Measurements from ENCODE around the gene TMEM69. TPM values are rescaled to one million over a fixed set of nuclear protein-coding genes. Genes with fewer than 3 reads are reported as not detected.

TMEM69 gene
- polyA plus RNA-seq, 1 donor from 2014 or later, result 28.6 TPM

DNA sequence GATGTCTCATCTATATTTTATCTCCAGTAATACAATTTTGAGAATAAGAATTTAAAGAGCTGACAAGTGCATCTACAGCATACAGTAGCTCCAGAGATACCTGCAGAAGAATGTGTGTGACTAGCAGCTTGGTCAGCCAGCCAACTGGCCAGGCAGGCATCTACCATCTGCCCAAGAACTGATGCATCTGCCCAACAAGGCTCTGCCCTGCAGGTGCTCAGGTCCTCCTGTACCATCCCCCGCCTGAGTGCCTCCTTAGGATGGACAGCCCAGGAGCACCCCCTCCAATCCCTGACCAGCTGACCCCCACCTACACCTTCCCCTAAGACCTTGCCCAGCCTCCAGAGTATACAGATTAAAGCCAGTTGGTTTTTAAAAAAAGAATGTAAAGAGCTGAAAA, 30.3 kb downstream of the TMEM69 start:
- Histone ChIP-seq H3K36me3 (ENCODE audit: insufficient read depth, low read length) (peaks cover 5% of the 10 kb centered on the region), H3F3A (ENCODE audit: insufficient read depth, low read length, poor library complexity, severe bottlenecking) (no peaks in the 10 kb centered on the region), H3K4me2 (ENCODE audit: low read length) (no peak overlapping the region), H3K27ac (ENCODE audit: low read length) (no peak overlapping the region), H3K79me2 (replicated peaks; ENCODE audit: insufficient read depth, low read length) (no peaks in the 10 kb centered on the region), H3K27me3 (ENCODE audit: insufficient read depth, low read depth, low read length) (no peaks in the 10 kb centered on the region), H3K9me3 (ENCODE audit: low read length) (peaks cover 3% of the 10 kb centered on the region), H2AFZ (ENCODE audit: low read depth, low read length) (no peak overlapping the region), H3K9me2 (ENCODE audit: insufficient read depth, low read length) (no peaks in the 10 kb centered on the region), H3K9ac (ENCODE audit: low read length) (no peak overlapping the region), H3K4me3 (ENCODE audit: low read length) (no peak overlapping the region), H4K20me1 (ENCODE audit: insufficient read depth) (no peaks in the 10 kb centered on the region)
- TF ChIP-seq RAD21 (conservative IDR thresholded peaks at IDR 0.05) (no peak), EZH2 (IDR thresholded peaks at IDR 0.05; ENCODE audit: borderline replicate concordance, insufficient read depth, low read length, poor library complexity, severe bottlenecking) (no peak), SMC3 (conservative IDR thresholded peaks at IDR 0.05; ENCODE audit: poor library complexity) (no peak), POLR2AphosphoS5 (IDR thresholded peaks at IDR 0.05) (no peak), MXI1 (conservative IDR thresholded peaks at IDR 0.05; ENCODE audit: poor library complexity, severe bottlenecking) (no peak), TAF1 (IDR thresholded peaks at IDR 0.05; ENCODE audit: low read depth) (no peak), EP300 (conservative IDR thresholded peaks at IDR 0.05; ENCODE audit: poor library complexity, severe bottlenecking) (no peak)
- TF ChIP-seq, protein P1, sequence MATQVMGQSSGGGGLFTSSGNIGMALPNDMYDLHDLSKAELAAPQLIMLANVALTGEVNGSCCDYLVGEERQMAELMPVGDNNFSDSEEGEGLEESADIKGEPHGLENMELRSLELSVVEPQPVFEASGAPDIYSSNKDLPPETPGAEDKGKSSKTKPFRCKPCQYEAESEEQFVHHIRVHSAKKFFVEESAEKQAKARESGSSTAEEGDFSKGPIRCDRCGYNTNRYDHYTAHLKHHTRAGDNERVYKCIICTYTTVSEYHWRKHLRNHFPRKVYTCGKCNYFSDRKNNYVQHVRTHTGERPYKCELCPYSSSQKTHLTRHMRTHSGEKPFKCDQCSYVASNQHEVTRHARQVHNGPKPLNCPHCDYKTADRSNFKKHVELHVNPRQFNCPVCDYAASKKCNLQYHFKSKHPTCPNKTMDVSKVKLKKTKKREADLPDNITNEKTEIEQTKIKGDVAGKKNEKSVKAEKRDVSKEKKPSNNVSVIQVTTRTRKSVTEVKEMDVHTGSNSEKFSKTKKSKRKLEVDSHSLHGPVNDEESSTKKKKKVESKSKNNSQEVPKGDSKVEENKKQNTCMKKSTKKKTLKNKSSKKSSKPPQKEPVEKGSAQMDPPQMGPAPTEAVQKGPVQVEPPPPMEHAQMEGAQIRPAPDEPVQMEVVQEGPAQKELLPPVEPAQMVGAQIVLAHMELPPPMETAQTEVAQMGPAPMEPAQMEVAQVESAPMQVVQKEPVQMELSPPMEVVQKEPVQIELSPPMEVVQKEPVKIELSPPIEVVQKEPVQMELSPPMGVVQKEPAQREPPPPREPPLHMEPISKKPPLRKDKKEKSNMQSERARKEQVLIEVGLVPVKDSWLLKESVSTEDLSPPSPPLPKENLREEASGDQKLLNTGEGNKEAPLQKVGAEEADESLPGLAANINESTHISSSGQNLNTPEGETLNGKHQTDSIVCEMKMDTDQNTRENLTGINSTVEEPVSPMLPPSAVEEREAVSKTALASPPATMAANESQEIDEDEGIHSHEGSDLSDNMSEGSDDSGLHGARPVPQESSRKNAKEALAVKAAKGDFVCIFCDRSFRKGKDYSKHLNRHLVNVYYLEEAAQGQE (IDR thresholded peaks at IDR 0.05; ENCODE audit: borderline replicate concordance), result no peak
- TF ChIP-seq, protein P2, sequence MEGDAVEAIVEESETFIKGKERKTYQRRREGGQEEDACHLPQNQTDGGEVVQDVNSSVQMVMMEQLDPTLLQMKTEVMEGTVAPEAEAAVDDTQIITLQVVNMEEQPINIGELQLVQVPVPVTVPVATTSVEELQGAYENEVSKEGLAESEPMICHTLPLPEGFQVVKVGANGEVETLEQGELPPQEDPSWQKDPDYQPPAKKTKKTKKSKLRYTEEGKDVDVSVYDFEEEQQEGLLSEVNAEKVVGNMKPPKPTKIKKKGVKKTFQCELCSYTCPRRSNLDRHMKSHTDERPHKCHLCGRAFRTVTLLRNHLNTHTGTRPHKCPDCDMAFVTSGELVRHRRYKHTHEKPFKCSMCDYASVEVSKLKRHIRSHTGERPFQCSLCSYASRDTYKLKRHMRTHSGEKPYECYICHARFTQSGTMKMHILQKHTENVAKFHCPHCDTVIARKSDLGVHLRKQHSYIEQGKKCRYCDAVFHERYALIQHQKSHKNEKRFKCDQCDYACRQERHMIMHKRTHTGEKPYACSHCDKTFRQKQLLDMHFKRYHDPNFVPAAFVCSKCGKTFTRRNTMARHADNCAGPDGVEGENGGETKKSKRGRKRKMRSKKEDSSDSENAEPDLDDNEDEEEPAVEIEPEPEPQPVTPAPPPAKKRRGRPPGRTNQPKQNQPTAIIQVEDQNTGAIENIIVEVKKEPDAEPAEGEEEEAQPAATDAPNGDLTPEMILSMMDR (IDR thresholded peaks at IDR 0.05; ENCODE audit: poor library complexity, severe bottlenecking), result no peak

DNA sequence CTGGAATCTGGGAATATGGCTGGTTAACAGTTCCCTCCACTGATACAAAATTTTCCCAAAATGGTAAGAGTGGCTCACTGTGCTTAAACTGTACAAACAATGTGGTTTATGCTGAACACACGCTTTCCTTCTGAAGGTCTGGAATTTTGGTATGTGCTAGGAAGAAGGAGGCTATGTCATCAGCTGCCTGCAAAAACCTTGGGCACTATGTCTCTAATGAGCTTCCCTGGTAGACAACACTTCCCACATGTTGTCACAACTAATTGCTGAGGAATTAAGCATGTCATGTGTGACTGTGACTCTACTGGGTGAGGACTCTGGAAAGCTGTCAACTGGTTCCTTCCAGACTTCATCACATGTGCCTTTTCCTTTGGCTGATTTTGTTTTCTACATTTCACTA, 33.2 kb downstream of the TMEM69 start:
- H2AFZ ChIP-seq (ENCODE audit: low read depth, low read length), result no peak overlapping the region
- TF ChIP-seq EZH2 (IDR thresholded peaks at IDR 0.05; ENCODE audit: borderline replicate concordance, insufficient read depth, low read length, poor library complexity, severe bottlenecking), result no peak
- TF ChIP-seq TAF1 (IDR thresholded peaks at IDR 0.05; ENCODE audit: low read depth), result no peak
- no peak for TF ChIP-seq POLR2AphosphoS5 (IDR thresholded peaks at IDR 0.05)
- TF ChIP-seq MXI1 (conservative IDR thresholded peaks at IDR 0.05; ENCODE audit: poor library complexity, severe bottlenecking), result no peak
- TF ChIP-seq EP300 (conservative IDR thresholded peaks at IDR 0.05; ENCODE audit: poor library complexity, severe bottlenecking), result no peak
- no peak overlapping the region for H3K4me2 ChIP-seq (ENCODE audit: low read length)
- no peaks in the 10 kb centered on the region for H3K27me3 ChIP-seq (ENCODE audit: insufficient read depth, low read depth, low read length)
- H3K4me3 ChIP-seq (ENCODE audit: low read length), result no peak overlapping the region
- no peak overlapping the region for H3K9ac ChIP-seq (ENCODE audit: low read length)
- no peaks in the 10 kb centered on the region for H4K20me1 ChIP-seq (ENCODE audit: insufficient read depth)
- no peaks in the 10 kb centered on the region for H3K9me3 ChIP-seq (ENCODE audit: low read length)
- H3F3A ChIP-seq (ENCODE audit: insufficient read depth, low read length, poor library complexity, severe bottlenecking), result no peaks in the 10 kb centered on the region
- H3K9me2 ChIP-seq (ENCODE audit: insufficient read depth, low read length), result no peaks in the 10 kb centered on the region
- no peak overlapping the region for H3K27ac ChIP-seq (ENCODE audit: low read length)
- H3K79me2 ChIP-seq (replicated peaks; ENCODE audit: insufficient read depth, low read length), result no peaks in the 10 kb centered on the region
- no peaks in the 10 kb centered on the region for H3K36me3 ChIP-seq (ENCODE audit: insufficient read depth, low read length)

Measured in neural cell (in vitro differentiated cells).